ENCODE results near the gene TMTC1. TPM values are rescaled to one million over a fixed set of nuclear protein-coding genes. Genes with fewer than 3 reads are reported as not detected.
A peak's percentile ranks its signal among the peaks of the same experiment; 100 is the strongest.

TMTC1 gene
- total and polyA plus RNA-seq, 11 donors, result 8.8 to 101 (median 41.4) TPM

GRCh38 chr12:29688914-29689313 is 94.8 kb downstream of the TMTC1 start:
- intact Hi-C loops (cut with DNase I), result no loop called here
- 71 to 83% (median 81%) methylated on average over 1 of the region's 1 CpG for WGBS, 4 donors
- peak; percentile 43 to 87 (median 65) for ATAC-seq

GRCh38 chr12:29682088-29682487 is 101.7 kb downstream of the TMTC1 start:
- no peak for ATAC-seq
- no peaks in the 10 kb centered on the region for H3K27me3 ChIP-seq
- no peak overlapping the region for H3K4me3 ChIP-seq
- intact Hi-C loops (cut with DNase I), result no loop called here
- H3K36me3 ChIP-seq, result no peaks in the 10 kb centered on the region
- 94 to 98% (median 97%) methylated on average over 3 of the region's 3 CpGs for WGBS, 4 donors
- H3K27ac ChIP-seq, result no peak overlapping the region
- DNase-seq, result no peak
- TF ChIP-seq CTCF (IDR thresholded peaks at IDR 0.05) (no peak), POLR2A (IDR thresholded peaks at IDR 0.05) (no peak)
- peaks cover 0 to 19% (median 0%) of the 10 kb centered on the region in 12 donors for H3K4me1 ChIP-seq
- H3K9me3 ChIP-seq, result no peaks in the 10 kb centered on the region

More at GRCh38 chr12:29688914-29689313, 94.8 kb downstream of the TMTC1 start:
- H3K4me1 ChIP-seq, result peaks cover 0 to 16% (median 0%) of the 10 kb centered on the region in 12 donors
- H3K27me3 ChIP-seq, result no peaks in the 10 kb centered on the region
- no peak for DNase-seq
- H3K36me3 ChIP-seq, result no peaks in the 10 kb centered on the region
- no peak overlapping the region for H3K4me3 ChIP-seq
- no peaks in the 10 kb centered on the region for H3K9me3 ChIP-seq
- TF ChIP-seq POLR2A (IDR thresholded peaks at IDR 0.05) (no peak), CTCF (IDR thresholded peaks at IDR 0.05) (no peak)
- peak overlapping the region in 2 of 12 donors; percentile 17 to 29 for H3K27ac ChIP-seq

GRCh38 chr12:29681370-29681769 is 102.4 kb downstream of the TMTC1 start:
- DNase-seq, result no peak
- Histone ChIP-seq H3K36me3 (no peaks in the 10 kb centered on the region), H3K27ac (no peak overlapping the region), H3K9me3 (no peaks in the 10 kb centered on the region), H3K27me3 (no peaks in the 10 kb centered on the region), H3K4me1 (peaks cover 0 to 25% (median 0%) of the 10 kb centered on the region in 12 donors), H3K4me3 (no peak overlapping the region)
- intact Hi-C loops (cut with DNase I), result no loop called here
- no peak for TF ChIP-seq POLR2A (IDR thresholded peaks at IDR 0.05)
- no peak for TF ChIP-seq CTCF (IDR thresholded peaks at IDR 0.05)
- 89 to 96% (median 92%) methylated on average over 1 of the region's 1 CpG for WGBS, 4 donors
- ATAC-seq, result no peak

GRCh38 chr12:29676676-29677075 is 107.1 kb downstream of the TMTC1 start:
- intact Hi-C loops (cut with DNase I), result loop anchor here in 1 of 10 donors (10.0 kb wide), 1 partner anchor 108 kb away; the partner anchor contains the start of gene TMTC1
- DNase-seq (no peak), ATAC-seq (peak in 2 of 4 donors; percentile 31 to 48)
- H3K27me3 ChIP-seq, result no peaks in the 10 kb centered on the region
- WGBS, 4 donors, result 79 to 88% (median 86%) methylated on average over 2 of the region's 2 CpGs
- no peak for TF ChIP-seq POLR2A (IDR thresholded peaks at IDR 0.05)
- no peak for TF ChIP-seq CTCF (IDR thresholded peaks at IDR 0.05)
- peaks cover 0 to 30% (median 5%) of the 10 kb centered on the region in 12 donors for H3K4me1 ChIP-seq
- H3K36me3 ChIP-seq, result no peaks in the 10 kb centered on the region
- H3K9me3 ChIP-seq, result no peaks in the 10 kb centered on the region
- no peak overlapping the region for H3K27ac ChIP-seq
- no peak overlapping the region for H3K4me3 ChIP-seq

Data from heart left ventricle (tissue), 16 donors.